Astrocyte (in vitro differentiated cells and primary cell): Measurements from ENCODE around the gene RPS6KA2.

Source experiments
- CTCF ChIP-seq: IDR thresholded peaks from 2 replicates; pipeline ENCODE4 v1.5.1; 2011; ENCODE audit warnings: low read depth, mild to moderate bottlenecking, inconsistent platforms, low read length, moderate library complexity; ENCODE audit not compliant: insufficient read depth
- EZH2 ChIP-seq: IDR thresholded peaks from 2 replicates; pipeline ENCODE4 v1.6.1; 2012; ENCODE audit warnings: mild to moderate bottlenecking, low read length, inconsistent platforms; ENCODE audit not compliant: insufficient read depth

- TF ChIP-seq CTCF (no peak), EZH2 (no peak)
These were observed 9.3 kb upstream of the RPS6KA2 start for GRCh38 chr6:166636191-166636933.
